Activated naive CD4-positive, alpha-beta T cell treated with Interleukin-2 at 50 U/mL for 16 hours (primary cell): Measurements from ENCODE around the gene MTHFD2L.
A peak's percentile ranks its signal among the peaks of the same experiment; 100 is the strongest.

Source experiments
- DNase-seq: peaks from one replicate; pipeline ENCODE4 v3.0.0-alpha.2; 2020

MTHFD2L gene

GRCh38 chr4:74133786-74134499, 24.0 kb upstream of the MTHFD2L start:
- peak; percentile 16 for DNase-seq

GRCh38 chr4:74134500-74134852, 23.4 kb upstream of the MTHFD2L start:
- DNase-seq, result no peak

- DNase-seq, result no peak
Measured at GRCh38 chr4:74146581-74147129, 11.3 kb upstream of the MTHFD2L start.

GRCh38 chr4:74148205-74148604, 9.7 kb upstream of the MTHFD2L start:
- DNase-seq, result no peak

GRCh38 chr4:74152836-74153235, 5.1 kb upstream of the MTHFD2L start:
- DNase-seq, result no peak

- DNase-seq, result no peak
Measured at GRCh38 chr4:74156521-74156920, 1.4 kb upstream of the MTHFD2L start.

- no peak for DNase-seq
Measured at GRCh38 chr4:74157154-74157553, 764 bp upstream of the MTHFD2L start.

- no peak for DNase-seq
Measured at GRCh38 chr4:74158466-74159142, 686 bp downstream of the MTHFD2L start.

- no peak for DNase-seq
Measured at GRCh38 chr4:74159143-74159709, 1.3 kb downstream of the MTHFD2L start.

GRCh38 chr4:74161666-74162450, 3.9 kb downstream of the MTHFD2L start:
- DNase-seq, result no peak

GRCh38 chr4:74166135-74166534, 8.2 kb downstream of the MTHFD2L start:
- DNase-seq, result no peak

- DNase-seq, result no peak
Measured at GRCh38 chr4:74166818-74167217, 8.9 kb downstream of the MTHFD2L start.

GRCh38 chr4:74167585-74167984, 9.7 kb downstream of the MTHFD2L start:
- no peak for DNase-seq

GRCh38 chr4:74168841-74169240, 10.9 kb downstream of the MTHFD2L start:
- no peak for DNase-seq

GRCh38 chr4:74173321-74173720, 15.4 kb downstream of the MTHFD2L start:
- DNase-seq, result no peak

- DNase-seq, result no peak
Measured at GRCh38 chr4:74174421-74174820, 16.5 kb downstream of the MTHFD2L start.

GRCh38 chr4:74174941-74175340, 17.0 kb downstream of the MTHFD2L start:
- DNase-seq, result no peak

- no peak for DNase-seq
Measured at GRCh38 chr4:74175379-74175778, 17.5 kb downstream of the MTHFD2L start.

- DNase-seq, result no peak
Measured at GRCh38 chr4:74178798-74179197, 20.9 kb downstream of the MTHFD2L start.

GRCh38 chr4:74181219-74181618, 23.3 kb downstream of the MTHFD2L start:
- no peak for DNase-seq

- DNase-seq, result no peak
Measured at GRCh38 chr4:74188912-74189311, 31.0 kb downstream of the MTHFD2L start.

GRCh38 chr4:74189331-74190043, 31.6 kb downstream of the MTHFD2L start:
- no peak for DNase-seq

GRCh38 chr4:74190332-74190731, 32.4 kb downstream of the MTHFD2L start:
- DNase-seq, result no peak
